Ureter (tissue), 1 donor: ENCODE measurements around the gene PCDHGB5. TPM values are rescaled to one million over a fixed set of nuclear protein-coding genes. Genes with fewer than 3 reads are reported as not detected.
"Not testable (repeated sequence)": the region's sequence is repeated elsewhere in the genome, so short reads cannot be mapped to it uniquely, and the experiment has no call there.

Experiments used
- DNase-seq: peaks from one replicate; pipeline ENCODE4 v3.0.0-alpha.2; 2020; ENCODE audit warnings: low spot score
- total RNA-seq: library from RNA; stranded (reverse); gene quantifications from one replicate; pipeline ENCODE4 v1.2.4, GENCODE V29; 2023
- donor health status: DM: yes; HTN: yes; CAD: no.

Gene PCDHGB5
- total RNA-seq, 1 donor from 2014 or later = 12.1 TPM

- no peak for DNase-seq
Observed at GRCh38 chr5:141409598-141410306, 12.0 kb downstream of the PCDHGB5 start.

- no peak for DNase-seq
Observed at GRCh38 chr5:141411575-141411974, 13.8 kb downstream of the PCDHGB5 start.

GRCh38 chr5:141412854-141413539 is 15.2 kb downstream of the PCDHGB5 start, which contains the start of gene PCDHGA10:
TSS of gene PCDHGA10 (plus strand) at chr5:141412987. CDS start at chr5:141413176, 189 bp downstream.
- DNase-seq = no peak

- no peak for DNase-seq
Observed at GRCh38 chr5:141413540-141414069, 15.9 kb downstream of the PCDHGB5 start.

GRCh38 chr5:141414548-141415274 is 17.0 kb downstream of the PCDHGB5 start:
- not testable (repeated sequence) for DNase-seq

GRCh38 chr5:141415275-141415618 is 17.5 kb downstream of the PCDHGB5 start:
- DNase-seq = not testable (repeated sequence)

GRCh38 chr5:141417494-141418172 is 19.9 kb downstream of the PCDHGB5 start, which contains the start of gene PCDHGB7:
TSS of gene PCDHGB7 (plus strand) at chr5:141417677. CDS start at chr5:141417860, 183 bp downstream.
- DNase-seq = peak; percentile 61

GRCh38 chr5:141419074-141419880 is 21.5 kb downstream of the PCDHGB5 start:
- no peak for DNase-seq

GRCh38 chr5:141420855-141421488 is 23.2 kb downstream of the PCDHGB5 start, which contains the start of gene PCDHGA11:
TSS of gene PCDHGA11 (plus strand) at chr5:141421051. CDS start at chr5:141421228, 177 bp downstream.
- DNase-seq = no peak

- DNase-seq = no peak
Observed at GRCh38 chr5:141421489-141421855, 23.7 kb downstream of the PCDHGB5 start.

GRCh38 chr5:141422742-141423291 is 25.1 kb downstream of the PCDHGB5 start:
- no peak for DNase-seq

GRCh38 chr5:141427783-141428426 is 30.2 kb downstream of the PCDHGB5 start:
- DNase-seq = no peak

GRCh38 chr5:141430332-141431113 is 32.8 kb downstream of the PCDHGB5 start, which contains the start of gene PCDHGA12:
TSS of gene PCDHGA12 (plus strand) at chr5:141430507. CDS start at chr5:141430760, 253 bp downstream.
- DNase-seq = no peak

GRCh38 chr5:141431286-141431685 is 33.5 kb downstream of the PCDHGB5 start:
- DNase-seq = no peak

- not testable (repeated sequence) for DNase-seq
Observed at GRCh38 chr5:141432308-141432707, 34.6 kb downstream of the PCDHGB5 start.

- DNase-seq = not testable (repeated sequence)
Observed at GRCh38 chr5:141432726-141433125, 35.0 kb downstream of the PCDHGB5 start.

- DNase-seq = no peak
Observed at GRCh38 chr5:141434006-141434405, 36.3 kb downstream of the PCDHGB5 start.

- DNase-seq = no peak
Observed at GRCh38 chr5:141437221-141437620, 39.5 kb downstream of the PCDHGB5 start.
